ENCODE results near the gene ATP4A. TPM values are rescaled to one million over a fixed set of nuclear protein-coding genes. Genes with fewer than 3 reads are reported as not detected.
A peak's percentile ranks its signal among the peaks of the same experiment; 100 is the strongest.

Gene ATP4A
- total and polyA plus RNA-seq, 9 of the 15 experiments (the other 6 are each of a cell fraction or from before 2014, with no cell fraction given) = 0.15 TPM; not detected in 8

GRCh38 chr19:35545001-35545854 lies 18.2 kb downstream of the ATP4A start, which contains the start of gene TMEM147 (continued):
- no peak for TF ChIP-seq SNIP1 (IDR thresholded peaks at IDR 0.05; ENCODE audit: low read depth)
- peak; percentile 56; the same call in 1 of the 2 replicates for TF ChIP-seq DIDO1 (tag; IDR thresholded peaks at IDR 0.05; ENCODE audit: low read depth)
- no peak for TF ChIP-seq RBM17 (IDR thresholded peaks at IDR 0.05; ENCODE audit: borderline replicate concordance, low read depth, low read length)
- TF ChIP-seq PBX2 (CRISPR knock-in tag; IDR thresholded peaks at IDR 0.05; ENCODE audit: low read depth) = no peak
- TF ChIP-seq PBX2 (tag; conservative IDR thresholded peaks at IDR 0.05; ENCODE audit: low read depth) = no peak
- TF ChIP-seq GABPB1 (CRISPR knock-in tag; IDR thresholded peaks at IDR 0.05) = peak; percentile 90
- 0 out of 2 replicates have a peak, but pooled peaks have one; percentile 46 for TF ChIP-seq SMAD3 (CRISPR knock-in tag; conservative IDR thresholded peaks at IDR 0.05)
- no peak for TF ChIP-seq ZNF589 (CRISPR knock-in tag; IDR thresholded peaks at IDR 0.05; ENCODE audit: low read depth)
- TF ChIP-seq ZNF431 (CRISPR knock-in tag; IDR thresholded peaks at IDR 0.05) = no peak; the same call in 1 of the 2 replicates
- TF ChIP-seq ZFPM2 (CRISPR knock-in tag; IDR thresholded peaks at IDR 0.05) = no peak
- no peak for TF ChIP-seq ZFP36 (IDR thresholded peaks at IDR 0.05; ENCODE audit: low read depth, low read length, partially characterized antibody)
- no peak for TF ChIP-seq ZZZ3 (IDR thresholded peaks at IDR 0.05)
- no peak for TF ChIP-seq ILF3 (IDR thresholded peaks at IDR 0.05; ENCODE audit: borderline replicate concordance)
- TF ChIP-seq ZNF224 (CRISPR knock-in tag; IDR thresholded peaks at IDR 0.05) = no peak
- TF ChIP-seq THAP7 (CRISPR knock-in tag; IDR thresholded peaks at IDR 0.05) = no peak
- no peak for TF ChIP-seq ARHGAP35 (IDR thresholded peaks at IDR 0.05; ENCODE audit: partially characterized antibody)
- no peak for TF ChIP-seq BCL6 (CRISPR knock-in tag; IDR thresholded peaks at IDR 0.05)
- peak; percentile 74 for TF ChIP-seq TBP (optimal IDR thresholded peaks at IDR 0.05; ENCODE audit: low read depth, low read length)
- TF ChIP-seq SIN3B (IDR thresholded peaks at IDR 0.05; ENCODE audit: low read depth) = peak; percentile 82
- TF ChIP-seq PHF20 (IDR thresholded peaks at IDR 0.05; ENCODE audit: partially characterized antibody) = peak; percentile 84
- TF ChIP-seq PURB (CRISPR knock-in tag; IDR thresholded peaks at IDR 0.05; ENCODE audit: low read depth) = no peak

Measured in K562 (cell line).